Fibroblast of lung (primary cell): ENCODE data around the gene RNU4-1. TPM values are rescaled to one million over a fixed set of nuclear protein-coding genes. Genes with fewer than 3 reads are reported as not detected.

Experiments
- DNase-seq, 2 donors: peaks; one replicate each; pipeline versions ENCODE4 v3.0.0 to v3.0.0-alpha.2; 2010; ENCODE audit warnings: low read depth in 2 of 2
- H2AFZ ChIP-seq: 2 replicates; pipeline ENCODE4 v1.5.1; 2012; ENCODE audit warnings: low read length, control low read depth, inconsistent platforms
- H3K27ac ChIP-seq: 2 replicates; pipeline ENCODE4 v1.5.1; 2011; ENCODE audit warnings: low read length, control low read depth; ENCODE audit not compliant: insufficient read depth
- H3K27me3 ChIP-seq: 2 replicates; pipeline ENCODE4 v1.5.1; 2011; ENCODE audit warnings: mild to moderate bottlenecking, low read length; ENCODE audit not compliant: control insufficient read depth, insufficient read depth
- H3K36me3 ChIP-seq: 2 replicates; pipeline ENCODE4 v1.5.1; 2011; ENCODE audit warnings: low read length; ENCODE audit not compliant: control insufficient read depth, insufficient read depth
- H3K4me1 ChIP-seq: 2 replicates; pipeline ENCODE4 v1.5.1; 2011; ENCODE audit warnings: low read length; ENCODE audit not compliant: control insufficient read depth, insufficient read depth; ENCODE audit errors: extremely low read depth
- H3K4me2 ChIP-seq: 2 replicates; pipeline ENCODE4 v1.5.1; 2011; ENCODE audit warnings: low read length, control low read depth; ENCODE audit not compliant: insufficient read depth; ENCODE audit errors: extremely low read depth
- H3K4me3 ChIP-seq, 4 experiments: fragments of 200-600 bp in 1 of 4; sonication (generic) in 1 of 4; replicated peaks in 1 of 4; 2 replicates each; pipeline ENCODE4 v1.5.1; 2011 to 2016; ENCODE audit warnings: low read length in 4 of 4, low read depth in 3 of 4, mild to moderate bottlenecking in 3 of 4, control low read depth in 2 of 4, inconsistent platforms in 1 of 4, mixed read lengths in 1 of 4; ENCODE audit not compliant: insufficient read depth in 1 of 4; ENCODE audit errors: control extremely low read depth in 1 of 4
- H3K79me2 ChIP-seq: 2 replicates; pipeline ENCODE4 v1.5.1; 2012; ENCODE audit warnings: mild to moderate bottlenecking, low read length, inconsistent platforms; ENCODE audit not compliant: control insufficient read depth, insufficient read depth
- H3K9ac ChIP-seq: 2 replicates; pipeline ENCODE4 v1.5.1; 2011; ENCODE audit warnings: mild to moderate bottlenecking, low read length, control low read depth; ENCODE audit not compliant: insufficient read depth
- H3K9me3 ChIP-seq: 2 replicates; pipeline ENCODE4 v1.5.1; 2012; ENCODE audit warnings: low read depth, low read length; ENCODE audit not compliant: control insufficient read depth, insufficient read depth
- H4K20me1 ChIP-seq: 2 replicates; pipeline ENCODE4 v1.5.1; 2011; ENCODE audit warnings: low read length; ENCODE audit not compliant: control insufficient read depth, insufficient read depth; ENCODE audit errors: extremely low read depth
- EZH2 ChIP-seq: IDR thresholded peaks from 2 replicates; pipeline ENCODE4 v1.5.1; 2012; ENCODE audit warnings: low read length, control low read depth, mild to moderate bottlenecking; ENCODE audit errors: missing control alignments
- polyA plus RNA-seq, 2 donors: library from polyadenylated mRNA; depleted of rRNA in 1 of 2; stranded (reverse) in 1 of 2; unstranded in 1 of 2; fragments of >200 nt; gene quantifications; 2 replicates each; pipeline ENCODE4 v1.2.1, GENCODE V29; 2011 to 2012; ENCODE audit warnings: missing spikeins in 1 of 2
- total RNA-seq: library from RNA; depleted of rRNA; stranded (reverse); fragments of >200 nt; gene quantifications from 2 replicates; pipeline ENCODE4 v1.2.1, GENCODE V29; 2014
- TF ChIP-seq, protein P1 (sequence below), 2 donors: IDR thresholded peaks in 1 of 2; conservative IDR thresholded peaks in 1 of 2; 1 replicate in 1 of 2; 2 replicates in 1 of 2; pipeline ENCODE4 v1.5.1; 2011 to 2012; ENCODE audit warnings: low read length in 2 of 2, control low read depth in 1 of 2, inconsistent platforms in 1 of 2, low read depth in 1 of 2, mild to moderate bottlenecking in 1 of 2

RNU4-1 gene
- total and polyA plus RNA-seq, 2 donors (not counting 1 experiment from before 2014, with no cell fraction given) = under 0.01 TPM; not detected in 1

DNA sequence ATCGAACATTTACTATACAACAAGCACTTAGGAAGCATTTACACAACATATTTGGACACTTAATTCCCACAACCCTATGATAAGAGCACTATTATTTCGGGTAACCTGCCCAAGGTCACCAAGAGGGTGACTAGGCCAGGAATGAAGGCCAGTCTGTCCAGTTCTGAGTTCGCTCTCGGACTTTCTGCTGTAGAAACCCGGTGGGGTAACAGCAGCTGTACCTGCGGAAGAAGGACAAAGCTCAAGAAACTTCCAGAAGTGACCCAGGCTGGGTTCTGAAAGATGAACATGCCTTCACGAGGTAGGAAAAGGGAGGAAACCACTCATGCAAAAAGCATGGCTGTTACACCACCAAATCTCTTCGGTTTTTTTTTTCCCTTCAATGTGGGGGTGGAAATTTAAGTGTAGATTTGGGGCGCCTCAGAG, 23.8 kb upstream of the RNU4-1 start:
- Histone ChIP-seq H3K36me3 (no peaks in the 10 kb centered on the region), H3K9ac (peak overlapping the region; percentile 28), H3K27ac (peak overlapping the region; percentile 39), H3K79me2 (no peaks in the 10 kb centered on the region), H3K4me1 (peaks cover 3% of the 10 kb centered on the region), H3K9me3 (no peaks in the 10 kb centered on the region), H3K27me3 (peaks cover 10% of the 10 kb centered on the region), H2AFZ (peak overlapping the region; percentile 63), H3K4me2 (peak overlapping the region; percentile 61), H3K4me3 (peak overlapping the region; percentile 18 to 89 (median 56)), H4K20me1 (no peaks in the 10 kb centered on the region)
- TF ChIP-seq, protein P1, sequence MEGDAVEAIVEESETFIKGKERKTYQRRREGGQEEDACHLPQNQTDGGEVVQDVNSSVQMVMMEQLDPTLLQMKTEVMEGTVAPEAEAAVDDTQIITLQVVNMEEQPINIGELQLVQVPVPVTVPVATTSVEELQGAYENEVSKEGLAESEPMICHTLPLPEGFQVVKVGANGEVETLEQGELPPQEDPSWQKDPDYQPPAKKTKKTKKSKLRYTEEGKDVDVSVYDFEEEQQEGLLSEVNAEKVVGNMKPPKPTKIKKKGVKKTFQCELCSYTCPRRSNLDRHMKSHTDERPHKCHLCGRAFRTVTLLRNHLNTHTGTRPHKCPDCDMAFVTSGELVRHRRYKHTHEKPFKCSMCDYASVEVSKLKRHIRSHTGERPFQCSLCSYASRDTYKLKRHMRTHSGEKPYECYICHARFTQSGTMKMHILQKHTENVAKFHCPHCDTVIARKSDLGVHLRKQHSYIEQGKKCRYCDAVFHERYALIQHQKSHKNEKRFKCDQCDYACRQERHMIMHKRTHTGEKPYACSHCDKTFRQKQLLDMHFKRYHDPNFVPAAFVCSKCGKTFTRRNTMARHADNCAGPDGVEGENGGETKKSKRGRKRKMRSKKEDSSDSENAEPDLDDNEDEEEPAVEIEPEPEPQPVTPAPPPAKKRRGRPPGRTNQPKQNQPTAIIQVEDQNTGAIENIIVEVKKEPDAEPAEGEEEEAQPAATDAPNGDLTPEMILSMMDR (conservative IDR thresholded peaks at IDR 0.05 in 1 of 2, IDR thresholded peaks at IDR 0.05 in 1 of 2; ENCODE audit: low read depth in 1 of 2, low read length in 2 of 2) = no peak
- TF ChIP-seq EZH2 = no peak
- DNase-seq = peak in 1 of 2 donors; percentile 34

DNA sequence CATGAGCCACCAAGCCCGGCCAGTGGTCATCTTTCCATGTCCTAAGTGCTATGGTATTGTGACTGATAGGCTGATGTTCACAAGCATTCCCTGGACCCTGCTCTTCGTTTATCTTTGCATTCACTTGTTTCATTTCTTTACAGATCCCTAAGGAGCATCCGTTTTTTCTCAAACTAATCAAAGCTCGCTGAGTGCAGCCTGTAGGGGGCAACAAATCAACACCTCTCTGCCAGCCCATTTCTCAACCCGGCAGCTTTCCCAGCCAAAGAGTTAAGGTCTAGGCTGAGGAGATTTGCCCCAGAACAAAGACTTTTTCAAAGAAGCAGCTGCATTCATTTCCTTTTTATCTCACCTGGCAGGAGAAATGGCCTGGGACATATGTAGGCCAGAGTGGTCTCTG, 21.2 kb upstream of the RNU4-1 start:
- H2AFZ ChIP-seq = no peak overlapping the region
- H3K4me2 ChIP-seq = no peak overlapping the region
- no peaks in the 10 kb centered on the region for H3K79me2 ChIP-seq
- no peak overlapping the region for H3K4me3 ChIP-seq
- H4K20me1 ChIP-seq = no peaks in the 10 kb centered on the region
- no peak for DNase-seq
- no peaks in the 10 kb centered on the region for H3K9me3 ChIP-seq
- no peaks in the 10 kb centered on the region for H3K36me3 ChIP-seq
- peaks cover 3% of the 10 kb centered on the region for H3K4me1 ChIP-seq
- no peaks in the 10 kb centered on the region for H3K27me3 ChIP-seq
- no peak for TF ChIP-seq EZH2
- TF ChIP-seq, protein P1 (conservative IDR thresholded peaks at IDR 0.05 in 1 of 2, IDR thresholded peaks at IDR 0.05 in 1 of 2; ENCODE audit: low read depth in 1 of 2, low read length in 2 of 2) = no peak
- H3K9ac ChIP-seq = no peak overlapping the region
- no peak overlapping the region for H3K27ac ChIP-seq

DNA sequence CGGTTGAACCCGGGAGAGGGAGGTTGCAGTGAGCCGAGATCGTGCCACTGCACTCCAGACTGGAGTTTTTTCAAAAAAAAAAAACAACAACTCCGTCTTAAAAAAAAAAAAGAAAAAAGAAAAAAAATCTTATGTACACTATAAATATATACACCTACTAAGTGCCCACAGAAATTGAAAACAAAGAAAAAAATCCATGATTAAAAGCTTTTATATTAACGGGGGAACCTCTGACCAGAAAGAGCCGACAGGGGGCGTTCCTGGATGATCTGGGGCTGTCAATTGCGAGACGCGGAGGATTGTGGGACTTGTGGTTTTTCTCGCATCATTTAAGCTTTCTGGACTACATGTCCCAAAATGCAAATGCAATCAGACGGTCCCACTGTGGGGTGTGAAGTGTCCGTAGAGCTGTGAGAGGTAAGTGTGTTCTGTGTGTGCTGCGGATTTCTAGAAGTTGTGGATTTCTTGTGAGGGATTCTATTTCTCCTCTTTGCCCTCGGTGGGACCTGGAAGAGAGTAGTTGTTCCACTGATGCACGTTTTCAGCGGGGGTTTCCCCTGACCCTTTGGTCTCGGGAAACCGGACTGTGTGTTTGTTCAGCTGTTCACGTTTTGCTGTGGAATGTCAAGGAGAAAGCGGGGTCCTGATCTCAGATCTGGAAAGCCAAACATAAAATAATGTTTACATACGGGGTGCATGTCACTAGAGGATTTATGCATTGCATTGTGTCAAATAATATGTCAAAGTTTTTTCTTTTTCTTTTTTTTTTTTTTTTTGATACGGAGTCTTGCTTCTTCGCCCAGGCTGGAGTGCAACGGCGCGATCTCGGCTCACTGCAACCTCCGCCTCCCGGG, 9.2 kb upstream of the RNU4-1 start, which contains the start of gene SIRT4:
SIRT4 (plus strand) TSS at position 360 of the 854 bp plus-strand sequence. CDS start 1,241 bp downstream, outside the sequence.
- H3K79me2 ChIP-seq = no peaks in the 10 kb centered on the region
- peak within 1 kb of the TSS; percentile 76 for H3K4me2 ChIP-seq
- DNase-seq = peak; percentile 92 to 95
- no peaks in the 10 kb centered on the region for H3K27me3 ChIP-seq
- H3K36me3 ChIP-seq = no peaks in the 10 kb centered on the region
- peak within 1 kb of the TSS; percentile 51 to 95 (median 66) for H3K4me3 ChIP-seq
- peak within 1 kb of the TSS; percentile 96 for H2AFZ ChIP-seq
- peak within 1 kb of the TSS; percentile 72 for H3K27ac ChIP-seq
- no peaks in the 10 kb centered on the region for H3K4me1 ChIP-seq
- H3K9ac ChIP-seq = peak within 1 kb of the TSS; percentile 60
- no peaks in the 10 kb centered on the region for H3K9me3 ChIP-seq
- no peaks in the 10 kb centered on the region for H4K20me1 ChIP-seq
- TF ChIP-seq, protein P1 (conservative IDR thresholded peaks at IDR 0.05 in 1 of 2, IDR thresholded peaks at IDR 0.05 in 1 of 2; ENCODE audit: low read depth in 1 of 2, low read length in 2 of 2) = peak; percentile 67 to 85
- no peak for TF ChIP-seq EZH2
